H1 (cell line): Measurements from ENCODE around the gene FAM219A. TPM values are rescaled to one million over a fixed set of nuclear protein-coding genes. Genes with fewer than 3 reads are reported as not detected.

ENCODE experiments used
- CTCF ChIA-PET: fragments of 300-600 bp; sonication (Branson Sonifier 250); formaldehyde crosslinking; loops from one replicate; lab custom pipeline; 2021; ENCODE audit not compliant: partially characterized antibody; lab: Charles Lee
- POLR2A ChIA-PET: fragments of 300-600 bp; sonication (Branson Sonifier 250); formaldehyde crosslinking; loops from one replicate; lab custom pipeline; 2021; ENCODE audit warnings: inconsistent platforms; ENCODE audit not compliant: partially characterized antibody; lab: Charles Lee
- DNase-seq, 2 experiments: peaks; one replicate each; pipeline versions ENCODE4 v3.0.0 to v3.0.0-alpha.2; 2010 to 2022; ENCODE audit warnings: low spot score in 2 of 2, low read depth in 1 of 2, mixed read lengths in 1 of 2
- FAIRE-seq: peaks from 2 replicates; lab custom pipeline; 2011; peaks lifted over from hg19 to GRCh38; lab: Jason Lieb, UNC
- H2AFZ ChIP-seq: 2 replicates; pipeline ENCODE4 v1.8.1; 2012; ENCODE audit warnings: low read length, inconsistent platforms
- H2AK5ac ChIP-seq: 2 replicates; pipeline ENCODE4 v1.6.1; 2013; ENCODE audit warnings: low read depth, low read length
- H2BK120ac ChIP-seq: replicated peaks from 2 replicates; pipeline ENCODE3; 2013; ENCODE audit warnings: low read depth, low read length, inconsistent platforms
- H2BK12ac ChIP-seq: 2 replicates; pipeline ENCODE4 v1.6.1; 2013; ENCODE audit warnings: low read depth, low read length
- H2BK15ac ChIP-seq: 2 replicates; pipeline ENCODE4 v1.6.1; 2013; ENCODE audit warnings: low read length
- H2BK20ac ChIP-seq: 2 replicates; pipeline ENCODE4 v1.6.1; 2013; ENCODE audit warnings: low read length
- H2BK5ac ChIP-seq: 2 replicates; pipeline ENCODE4 v1.6.1; 2013; ENCODE audit warnings: low read depth, low read length
- H3K14ac ChIP-seq: 2 replicates; pipeline ENCODE4 v1.6.1; 2013; ENCODE audit warnings: inconsistent platforms; ENCODE audit not compliant: insufficient read length
- H3K18ac ChIP-seq: 2 replicates; pipeline ENCODE4 v1.6.1; 2013; ENCODE audit warnings: low read length; ENCODE audit errors: extremely low read depth
- H3K23ac ChIP-seq: 2 replicates; pipeline ENCODE4 v1.6.1; 2013; ENCODE audit warnings: inconsistent platforms; ENCODE audit not compliant: insufficient read length
- H3K23me2 ChIP-seq: 2 replicates; pipeline ENCODE4 v1.6.1; 2013; ENCODE audit warnings: low read depth, low read length
- H3K27ac ChIP-seq: 2 replicates; pipeline ENCODE4 v1.6.1; 2011; ENCODE audit warnings: low read depth, low read length, inconsistent platforms
- H3K27me3 ChIP-seq, 4 experiments: replicated peaks in 1 of 4; 1 replicate in 1 of 4; 2 replicates in 3 of 4; pipeline versions ENCODE4 v1.6.1 to v1.8.1; 2011 to 2013; ENCODE audit warnings: low read length in 3 of 4, mild to moderate bottlenecking in 3 of 4, inconsistent platforms in 2 of 4, mixed read lengths in 2 of 4, moderate library complexity in 1 of 4; ENCODE audit not compliant: control insufficient read depth in 3 of 4, insufficient read depth in 3 of 4; ENCODE audit errors: extremely low read depth in 1 of 4
- H3K36me3 ChIP-seq, 4 experiments: 2 replicates each; pipeline versions ENCODE4 v1.6.1 to v1.8.1; 2011 to 2013; ENCODE audit warnings: mild to moderate bottlenecking in 4 of 4, low read length in 3 of 4, moderate library complexity in 2 of 4, control low read depth in 1 of 4, inconsistent platforms in 1 of 4; ENCODE audit not compliant: insufficient read depth in 4 of 4, control insufficient read depth in 2 of 4
- H3K4ac ChIP-seq: replicated peaks from 2 replicates; pipeline ENCODE3; 2013; ENCODE audit warnings: low read length, low read depth, mixed read lengths, inconsistent platforms; ENCODE audit not compliant: insufficient read length
- H3K4me1 ChIP-seq, 4 experiments: replicated peaks in 1 of 4; 1 replicate in 1 of 4; 2 replicates in 3 of 4; pipeline versions ENCODE4 v1.6.1 to v1.8.1; 2011 to 2013; ENCODE audit warnings: low read length in 3 of 4, inconsistent platforms in 2 of 4, mixed read lengths in 1 of 4; ENCODE audit not compliant: insufficient read depth in 4 of 4, control insufficient read depth in 3 of 4
- H3K4me2 ChIP-seq, 2 experiments: 2 replicates each; pipeline versions ENCODE4 v1.6.1 to v1.8.1; 2011 to 2013; ENCODE audit warnings: low read depth in 2 of 2, low read length in 2 of 2, control low read depth in 1 of 2, inconsistent platforms in 1 of 2, mild to moderate bottlenecking in 1 of 2; ENCODE audit not compliant: insufficient read depth in 1 of 2
- H3K4me3 ChIP-seq, 4 experiments: fragments of 200-600, 300-600 bp in 1 of 4; sonication (generic), shearing (Covaris generic), sonication (Bioruptor Twin) in 1 of 4; 2 replicates each; pipeline versions ENCODE4 v1.5.1 to v1.8.1; 2011 to 2016; ENCODE audit warnings: low read length in 4 of 4, low read depth in 3 of 4, control low read depth in 2 of 4, inconsistent platforms in 2 of 4, mild to moderate bottlenecking in 2 of 4, mixed read lengths in 1 of 4, moderate library complexity in 1 of 4; ENCODE audit not compliant: insufficient read depth in 2 of 4; ENCODE audit errors: extremely low read depth in 1 of 4
- H3K56ac ChIP-seq: replicated peaks from 2 replicates; pipeline ENCODE3; 2013; ENCODE audit warnings: low read depth, mild to moderate bottlenecking, mixed read lengths, low read length, inconsistent platforms; ENCODE audit not compliant: insufficient read length
- H3K79me1 ChIP-seq: 2 replicates; pipeline ENCODE4 v1.6.1; 2013; ENCODE audit warnings: low read depth, low read length, control low read depth
- H3K79me2 ChIP-seq, 2 experiments: 2 replicates each; pipeline versions ENCODE4 v1.6.1 to v1.8.1; 2012 to 2013; ENCODE audit warnings: low read length in 2 of 2, mild to moderate bottlenecking in 2 of 2, inconsistent platforms in 1 of 2; ENCODE audit not compliant: insufficient read depth in 2 of 2, control insufficient read depth in 1 of 2
- H3K9ac ChIP-seq, 4 experiments: replicated peaks in 1 of 4; 1 replicate in 1 of 4; 2 replicates in 3 of 4; pipeline versions ENCODE4 v1.6.1 to v1.8.1; 2011 to 2013; ENCODE audit warnings: low read depth in 3 of 4, low read length in 3 of 4, control low read depth in 2 of 4, mild to moderate bottlenecking in 2 of 4, moderate library complexity in 2 of 4, inconsistent platforms in 1 of 4; ENCODE audit errors: extremely low read depth in 1 of 4
- H3K9me3 ChIP-seq, 2 experiments: 2 replicates each; pipeline versions ENCODE4 v1.6.1 to v1.8.1; 2012 to 2013; ENCODE audit warnings: mild to moderate bottlenecking in 2 of 2, moderate library complexity in 2 of 2, control low read depth in 1 of 2, inconsistent platforms in 1 of 2, low read depth in 1 of 2, low read length in 1 of 2, mixed read lengths in 1 of 2; ENCODE audit not compliant: insufficient read depth in 2 of 2
- H4K20me1 ChIP-seq, 2 experiments: replicated peaks in 1 of 2; 2 replicates each; pipeline versions ENCODE3 to v1.8.1; 2011 to 2013; ENCODE audit warnings: inconsistent platforms in 2 of 2, low read length in 2 of 2, mild to moderate bottlenecking in 1 of 2; ENCODE audit not compliant: insufficient read depth in 2 of 2, control insufficient read depth in 1 of 2
- H4K5ac ChIP-seq: 2 replicates; pipeline ENCODE4 v1.6.1; 2013; ENCODE audit warnings: low read length, low read depth, mixed read lengths, inconsistent platforms; ENCODE audit not compliant: insufficient read length
- H4K8ac ChIP-seq: 2 replicates; pipeline ENCODE4 v1.8.0; 2013; ENCODE audit warnings: mild to moderate bottlenecking, moderate library complexity, low read length, inconsistent platforms; ENCODE audit not compliant: insufficient read depth; ENCODE audit errors: extremely low read depth
- H4K91ac ChIP-seq: replicated peaks from 2 replicates; pipeline ENCODE3; 2013; ENCODE audit warnings: low read length, mixed read lengths, inconsistent platforms; ENCODE audit not compliant: insufficient read length
- ATF3 ChIP-seq: IDR thresholded peaks from 2 replicates; pipeline ENCODE4 v1.6.1; 2011; ENCODE audit warnings: low read depth, mild to moderate bottlenecking, low read length; ENCODE audit not compliant: insufficient read depth
- EZH2 ChIP-seq: fragments of 200-600 bp; sonication (generic); IDR thresholded peaks from 2 replicates; pipeline ENCODE4 v1.7.1; 2012; ENCODE audit warnings: low read depth, mild to moderate bottlenecking, moderate library complexity, low read length, inconsistent platforms; ENCODE audit not compliant: severe bottlenecking
- JUND ChIP-seq: IDR thresholded peaks from 2 replicates; pipeline ENCODE4 v1.6.1; 2011; ENCODE audit warnings: mild to moderate bottlenecking, improper control_type of control experiment, low read length
- MAX ChIP-seq: IDR thresholded peaks from 2 replicates; pipeline ENCODE4 v1.6.1; 2012; ENCODE audit warnings: inconsistent platforms
- NANOG ChIP-seq: IDR thresholded peaks from 2 replicates; pipeline ENCODE4 v1.6.1; 2011; ENCODE audit warnings: low read length, low read depth, mild to moderate bottlenecking, inconsistent platforms; ENCODE audit not compliant: insufficient read depth, poor library complexity, severe bottlenecking
- PHF8 ChIP-seq: fragments of 200-600 bp; sonication (generic); conservative IDR thresholded peaks from 2 replicates; pipeline ENCODE4 v1.7.1; 2012; ENCODE audit warnings: low read depth, mild to moderate bottlenecking, inconsistent platforms, low read length, moderate library complexity
- RBBP5 ChIP-seq: IDR thresholded peaks from 2 replicates; pipeline ENCODE4 v1.7.1; 2012; ENCODE audit warnings: low read depth, mild to moderate bottlenecking, inconsistent platforms, low read length, moderate library complexity, borderline replicate concordance
- RXRA ChIP-seq: IDR thresholded peaks from 2 replicates; pipeline ENCODE4 v1.6.1; 2011; ENCODE audit warnings: low read depth, mild to moderate bottlenecking, low read length, moderate library complexity; ENCODE audit not compliant: insufficient read depth
- TAF1 ChIP-seq: IDR thresholded peaks from 2 replicates; pipeline ENCODE4 v1.6.1; 2011; ENCODE audit warnings: mild to moderate bottlenecking, low read depth, low read length
- TBP ChIP-seq: IDR thresholded peaks from 2 replicates; pipeline ENCODE4 v1.6.1; 2011; ENCODE audit warnings: low read depth, low read length, improper control_type of control experiment
- WGBS, 2 experiments: shearing (Covaris generic) in 1 of 2; methylation state at CpG; one replicate each; pipeline versions ENCODE4 v1.1.6 to v1.1.7; 2013 to 2015; ENCODE audit warnings: low lambda C conversion rate in 2 of 2, mixed read lengths in 2 of 2, inconsistent platforms in 1 of 2, low coverage in 1 of 2, missing lambda C conversion rate in 1 of 2; ENCODE audit not compliant: insufficient replicate concordance in 2 of 2, insufficient coverage in 1 of 2, insufficient read length in 1 of 2; ENCODE audit errors: extremely low coverage in 1 of 2, missing lambda C conversion rate in 1 of 2; 5-methylcytosine and 5-hydroxymethylcytosine counted together
- polyA plus RNA-seq, 7 experiments: library from polyadenylated mRNA; depleted of rRNA in 3 of 7; stranded (reverse) in 5 of 7; unstranded in 2 of 7; fragments of >200 nt in 5 of 7; fragments of 200-250 nt in 2 of 7; gene quantifications; 1 replicate in 5 of 7; 2 replicates in 1 of 7; 4 replicates in 1 of 7; pipeline versions ENCODE4 v1.2.1 to v1.2.3, GENCODE V29; 2011 to 2013; ENCODE audit warnings: missing spikeins in 2 of 7, mixed read lengths in 2 of 7
- total RNA-seq: library from RNA; stranded (reverse); fragmentation: NEBNext Ultra II Directional; extraction: Animal tissue kit (Norgen Biotek cat#: 25700); gene quantifications from 2 replicates; pipeline ENCODE4 v1.2.1, GENCODE V29; 2021

Gene FAM219A
- total and polyA plus RNA-seq, 2 of the 8 experiments (the other 6 are each of a cell fraction or from before 2014, with no cell fraction given): 7.7 to 10.4 TPM

GRCh38 chr9:34457266-34458012, 931 bp downstream of the FAM219A start:
- no peaks in the 10 kb centered on the region for H3K9me3 ChIP-seq
- H3K56ac ChIP-seq: no peak overlapping the region
- no peak overlapping the region for H3K14ac ChIP-seq
- H4K8ac ChIP-seq: peak overlapping the region; percentile 83; the same call in 1 of the 2 replicates
- no peak overlapping the region for H3K23ac ChIP-seq
- no peaks in the 10 kb centered on the region for H3K79me2 ChIP-seq
- FAIRE-seq: no peak
- no peak overlapping the region for H3K27ac ChIP-seq
- H4K20me1 ChIP-seq: peaks cover 1 to 2% of the 10 kb centered on the region in 2 experiments
- no peak overlapping the region for H4K5ac ChIP-seq
- no peak overlapping the region; the same call in 1 of the 2 replicates for H2BK5ac ChIP-seq
- no peak overlapping the region for H2BK120ac ChIP-seq
- H3K18ac ChIP-seq: peak overlapping the region; percentile 10
- H2AK5ac ChIP-seq: no peak overlapping the region
- no peak overlapping the region for H2BK15ac ChIP-seq
- peak overlapping the region; percentile 50; the same call in 1 of the 2 replicates for H2BK12ac ChIP-seq
- no peak overlapping the region for H4K91ac ChIP-seq
- CTCF ChIA-PET: interaction anchor here (0.6 to 13.0 kb wide), 15 partner anchors 10 to 177 kb away, joined by 3 to 73 read pairs (median 3); no protein-coding TSS in a partner anchor
- peaks cover 17% of the 10 kb centered on the region for H3K23me2 ChIP-seq
- WGBS, 2 experiments: 2% methylated on average over 41 of the region's 48 CpGs; no CpG with 5 or more reads in 1 of the 2 experiments
- no peaks in the 10 kb centered on the region for H3K36me3 ChIP-seq
- H2AFZ ChIP-seq: peak overlapping the region; percentile 87
- peaks cover 0 to 12% (median 6%) of the 10 kb centered on the region in 4 experiments; a peak in 6 of 7 replicates for H3K4me1 ChIP-seq
- peaks cover 0 to 12% (median 7%) of the 10 kb centered on the region in 4 experiments; a peak in 4 of 7 replicates for H3K27me3 ChIP-seq
- H2BK20ac ChIP-seq: no peak overlapping the region
- POLR2A ChIA-PET: interaction anchor here (0.9 to 2.3 kb wide), 6 partner anchors 9 to 135 kb away, joined by 3 to 6 read pairs (median 3); no protein-coding TSS in a partner anchor
- no peaks in the 10 kb centered on the region; the same call in 1 of the 2 replicates for H3K79me1 ChIP-seq
- H3K4me2 ChIP-seq: peak overlapping the region; percentile 78 to 98
- no peak overlapping the region for H3K4ac ChIP-seq
- DNase-seq: peak; percentile 21 to 76
- H3K9ac ChIP-seq: peak overlapping the region in 3 of 4 experiments; percentile 35 to 49 (median 42); a peak in 6 of 7 replicates
- H3K4me3 ChIP-seq: peak overlapping the region; percentile 52 to 87 (median 84)
- TF ChIP-seq EZH2 (no peak), PHF8 (peak; percentile 18; the same call in 1 of the 2 replicates), RBBP5 (peak; percentile 96), RXRA (no peak), JUND (peak; percentile 85), TBP (no peak), NANOG (no peak), ATF3 (no peak), TAF1 (peak; percentile 50; the same call in 1 of the 2 replicates), MAX (peak; percentile 44; the same call in 1 of the 2 replicates)
